ENCODE data around the gene SLC44A4.
"Not testable (repeated sequence)": the region's sequence is repeated elsewhere in the genome, so short reads cannot be mapped to it uniquely, and the experiment has no call there.

Gene SLC44A4

GRCh38 chr6:31851980-31852718, 26.6 kb downstream of the SLC44A4 start:
- DNase-seq: not testable (repeated sequence)

GRCh38 chr6:31851485-31851832, 27.3 kb downstream of the SLC44A4 start:
- no peak for DNase-seq

DNA sequence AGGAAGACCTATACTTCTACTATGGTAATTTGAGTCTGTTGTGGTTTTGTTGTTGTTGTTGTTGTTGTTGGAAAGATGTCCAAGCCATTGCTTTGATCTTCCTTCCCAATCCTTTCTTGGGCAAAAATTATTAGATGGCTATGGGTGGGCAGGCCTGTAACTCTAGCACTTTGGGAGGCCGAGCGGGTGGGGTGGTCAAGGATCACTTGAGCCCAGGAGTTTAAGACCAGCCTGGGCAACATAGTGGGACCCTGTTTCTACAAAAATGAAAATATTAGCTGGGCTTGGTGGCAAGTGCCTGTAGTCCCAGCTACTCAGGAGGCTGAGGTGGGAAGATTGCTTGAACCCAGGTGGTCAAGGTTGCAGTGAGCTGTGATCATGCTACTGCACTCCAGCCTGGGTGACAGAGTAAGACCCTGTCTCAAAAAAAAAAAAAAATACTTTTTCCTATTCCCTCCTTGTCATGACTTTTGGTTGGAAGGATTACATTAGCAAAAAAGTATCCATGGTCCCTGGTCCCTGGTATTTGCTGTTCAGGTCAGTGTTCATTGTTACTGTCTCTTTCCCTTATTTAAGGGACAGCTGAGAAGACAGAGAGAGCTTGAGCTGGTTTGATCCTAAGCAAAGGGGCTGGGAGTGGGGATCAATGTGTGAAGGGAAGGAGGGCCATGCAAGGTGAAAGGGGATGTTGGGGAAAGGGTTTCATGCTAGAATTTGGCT, 27.9 kb downstream of the SLC44A4 start:
- DNase-seq: no peak

GRCh38 chr6:31847276-31847978, 31.4 kb downstream of the SLC44A4 start:
- DNase-seq: no peak

- no peak for DNase-seq
Observed at GRCh38 chr6:31844507-31844906, 34.3 kb downstream of the SLC44A4 start.

DNA sequence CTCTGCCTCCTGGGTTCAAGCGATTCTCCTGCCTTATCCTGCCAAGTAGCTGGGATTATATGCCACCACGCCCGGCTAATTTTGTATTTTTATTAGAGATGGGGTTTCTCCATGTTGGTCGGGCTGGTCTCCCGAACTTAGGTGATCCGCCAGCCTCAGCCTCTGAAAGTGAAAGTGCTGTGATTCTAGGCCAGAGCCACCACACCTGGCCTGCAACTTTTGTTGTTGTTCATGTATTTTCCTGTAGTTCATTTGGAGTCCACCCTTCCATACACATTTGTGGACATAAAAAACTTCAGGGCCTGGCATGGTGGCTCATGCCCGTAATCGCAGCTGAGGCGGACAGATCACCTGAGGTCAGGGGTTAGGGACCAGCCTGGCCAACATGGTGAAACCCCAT, 36.7 kb downstream of the SLC44A4 start:
- DNase-seq: no peak

DNA sequence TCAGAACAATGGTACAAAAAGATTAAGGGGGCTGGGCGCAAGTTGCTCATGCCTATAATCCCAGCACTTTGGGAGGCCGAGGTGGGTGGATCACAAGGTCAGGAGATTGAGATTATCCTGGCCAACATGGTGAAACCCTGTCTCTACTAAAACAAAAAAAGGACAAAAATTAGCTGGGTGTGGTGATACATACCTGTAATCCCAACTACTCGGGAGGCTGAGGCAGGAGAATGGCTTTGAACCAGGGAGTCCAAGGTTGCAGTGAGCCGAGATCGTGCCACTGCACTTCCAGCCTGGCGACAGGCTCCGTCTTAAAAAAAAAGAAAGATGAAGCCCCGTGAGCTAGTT, 39.0 kb downstream of the SLC44A4 start:
- not testable (repeated sequence) for DNase-seq

DNA sequence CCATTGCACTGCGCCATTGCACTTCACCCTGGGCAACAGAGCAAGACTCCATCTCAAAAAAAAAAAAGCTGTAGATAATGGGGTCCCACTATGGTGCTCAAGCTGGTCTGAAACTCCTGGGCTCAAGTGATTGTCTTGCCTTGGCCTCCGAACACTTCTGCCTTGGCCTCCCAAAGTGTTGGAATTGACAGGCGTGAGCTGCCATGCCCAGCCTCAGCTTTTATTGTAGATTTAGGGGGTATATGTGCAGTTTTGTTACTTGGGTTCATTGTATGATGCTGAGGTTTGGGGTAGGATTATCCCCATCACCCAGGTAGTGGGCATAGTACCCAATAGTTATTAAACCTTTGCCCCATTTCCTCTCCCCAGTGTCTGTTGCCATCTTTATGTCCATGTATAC, 39.8 kb downstream of the SLC44A4 start:
- DNase-seq: no peak

GRCh38 chr6:31838114-31838553, 40.7 kb downstream of the SLC44A4 start:
- not testable (repeated sequence) for DNase-seq

- DNase-seq: no peak
Observed at GRCh38 chr6:31837369-31838113, 41.3 kb downstream of the SLC44A4 start.

- no peak for DNase-seq
Observed at GRCh38 chr6:31836474-31837368, 42.1 kb downstream of the SLC44A4 start.

DNA sequence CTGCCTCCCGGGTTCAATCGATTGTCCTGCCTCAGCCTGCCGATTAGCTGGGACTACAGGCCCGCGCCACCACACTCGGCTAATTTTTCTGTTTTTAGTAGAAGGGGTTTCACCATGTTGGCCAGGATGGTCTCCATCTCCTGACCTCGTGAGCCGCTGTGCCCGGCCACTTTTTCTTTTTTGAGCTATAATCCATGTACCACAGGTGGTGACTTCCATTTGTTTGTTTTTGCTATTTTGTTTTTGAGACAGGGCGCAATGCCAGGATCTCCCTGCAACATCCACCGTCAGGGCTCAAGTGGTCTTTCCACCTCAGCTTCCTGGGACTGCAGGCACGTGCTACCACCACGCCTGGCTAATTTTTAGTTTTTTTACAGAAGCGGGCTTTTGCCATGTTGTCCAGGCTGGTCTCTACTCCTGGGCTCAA, 42.7 kb downstream of the SLC44A4 start:
- no peak for DNase-seq

DNA sequence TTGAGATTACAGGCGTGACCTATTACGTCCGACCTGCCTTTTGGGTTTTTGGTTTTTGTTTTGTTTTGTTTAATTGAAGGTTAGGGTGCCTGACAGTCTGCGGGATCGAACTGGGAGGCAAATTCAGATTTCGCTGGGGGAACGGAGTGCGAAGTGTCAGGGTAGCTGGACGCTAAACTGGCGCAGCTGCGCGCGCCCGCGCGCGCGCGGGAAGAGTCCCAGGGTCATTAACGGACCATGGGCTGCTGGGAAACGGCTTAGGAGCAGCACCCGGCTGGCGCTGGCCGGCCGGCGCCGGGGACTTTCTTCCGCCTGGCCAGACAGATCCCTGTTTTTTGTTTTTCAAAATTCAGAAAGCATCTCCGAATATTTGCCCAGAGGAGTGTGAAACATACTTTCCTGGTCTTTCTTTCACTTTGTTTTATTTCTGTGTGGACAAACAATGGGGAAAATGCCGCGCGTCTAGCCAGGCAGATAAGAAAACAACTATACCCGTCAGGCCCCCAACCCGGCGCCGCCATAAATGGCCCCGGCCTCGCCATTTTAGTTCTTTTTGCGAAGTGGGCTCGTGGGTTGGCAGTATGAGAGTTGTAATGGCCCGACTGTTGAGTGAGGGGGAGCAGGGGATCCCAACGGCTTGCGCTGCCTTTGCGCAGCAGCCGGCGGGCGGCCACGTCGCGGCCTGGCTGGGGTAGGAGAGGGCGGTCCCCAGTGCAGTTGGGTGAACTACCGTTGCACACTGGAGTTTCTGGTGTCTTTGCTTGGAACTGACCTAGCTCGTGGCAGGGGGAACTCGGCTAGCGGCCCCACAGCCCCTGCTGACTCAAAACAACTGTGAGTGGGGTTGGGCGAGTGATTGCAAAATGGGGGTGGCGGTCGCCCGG, 44.2 kb downstream of the SLC44A4 start:
- peak; percentile 83 to 92 for DNase-seq

- no peak for DNase-seq
Observed at GRCh38 chr6:31831350-31832215, 47.2 kb downstream of the SLC44A4 start.

- DNase-seq: no peak
Observed at GRCh38 chr6:31830886-31831335, 47.9 kb downstream of the SLC44A4 start.

DNA sequence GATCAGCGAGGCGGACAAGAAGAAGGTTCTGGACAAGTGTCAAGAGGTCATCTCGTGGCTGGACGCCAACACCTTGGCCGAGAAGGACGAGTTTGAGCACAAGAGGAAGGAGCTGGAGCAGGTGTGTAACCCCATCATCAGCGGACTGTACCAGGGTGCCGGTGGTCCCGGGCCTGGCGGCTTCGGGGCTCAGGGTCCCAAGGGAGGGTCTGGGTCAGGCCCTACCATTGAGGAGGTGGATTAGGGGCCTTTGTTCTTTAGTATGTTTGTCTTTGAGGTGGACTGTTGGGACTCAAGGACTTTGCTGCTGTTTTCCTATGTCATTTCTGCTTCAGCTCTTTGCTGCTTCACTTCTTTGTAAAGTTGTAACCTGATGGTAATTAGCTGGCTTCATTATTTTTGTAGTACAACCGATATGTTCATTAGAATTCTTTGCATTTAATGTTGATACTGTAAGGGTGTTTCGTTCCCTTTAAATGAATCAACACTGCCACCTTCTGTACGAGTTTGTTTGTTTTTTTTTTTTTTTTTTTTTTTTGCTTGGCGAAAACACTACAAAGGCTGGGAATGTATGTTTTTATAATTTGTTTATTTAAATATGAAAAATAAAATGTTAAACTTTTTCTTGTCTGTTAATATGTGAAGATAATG, 49.0 kb downstream of the SLC44A4 start:
- no peak for DNase-seq

GRCh38 chr6:31827286-31828079, 51.3 kb downstream of the SLC44A4 start, which contains the start of gene HSPA1B:
TSS of gene HSPA1B (plus strand) at chr6:31827738. CDS start at chr6:31827951, 213 bp downstream.
- DNase-seq: peak; percentile 99 to 100

- no peak for DNase-seq
Observed at GRCh38 chr6:31826793-31827285, 52.0 kb downstream of the SLC44A4 start.

Data from SHP77 (cell line).